K562 (cell line): Measurements from ENCODE around the gene CAPZB. TPM values are rescaled to one million over a fixed set of nuclear protein-coding genes. Genes with fewer than 3 reads are reported as not detected.

Experiments
- ATAC-seq: fragments of 200-7000 bp; cut with Tn5 transposase; 3 replicates; pipeline ENCODE4 v1.9.1; 2020; ENCODE audit warnings: moderate library complexity
- BruUV-seq: library from RNA; stranded (reverse); fragments of 400-500 nt; replicated peaks from 2 replicates; lab custom pipeline; 2021; lab: Mats Ljungman, UMichigan
- CTCF ChIA-PET: fragments of 300-600 bp; formaldehyde crosslinking; extraction: SDS; loops from one replicate; lab custom pipeline; 2021; ENCODE audit warnings: low intra/inter-chr PET ratio; lab: Yijun Ruan, JAX
- POLR2A ChIA-PET: fragments of 300-600, 350-650 bp; sonication (Branson Sonifier 250); formaldehyde crosslinking; extraction: SDS; loops from one replicate; lab custom pipeline; 2021; ENCODE audit warnings: antibody characterized with exemption, inconsistent platforms; lab: Yijun Ruan, JAX
- DNase-seq, 4 experiments: peaks; one replicate each; pipeline versions ENCODE4 v3.0.0 to v3.0.0-alpha.2; 2011 to 2018; ENCODE audit warnings: low spot score in 3 of 4, mixed read lengths in 3 of 4; ENCODE audit errors: extremely low read depth in 1 of 4
- FAIRE-seq: peaks from 2 replicates; lab custom pipeline; 2011; peaks lifted over from hg19 to GRCh38; lab: Jason Lieb, UNC
- H2AFZ ChIP-seq: 2 replicates; pipeline ENCODE4 v1.6.0; 2011; ENCODE audit warnings: low read depth, low read length, control low read depth, inconsistent platforms
- H3K27ac ChIP-seq: fragments of 200-600 bp; 3 replicates; pipeline ENCODE4 v1.8.0; 2011; ENCODE audit warnings: low read depth, mild to moderate bottlenecking, control low read depth, inconsistent platforms, low read length, moderate library complexity, mixed read lengths; ENCODE audit errors: extremely low read depth
- H3K27me3 ChIP-seq, 2 experiments: fragments of 300-600 bp in 1 of 2; 2 replicates in 1 of 2; 3 replicates in 1 of 2; pipeline versions ENCODE4 v1.6.0 to v1.8.0; 2011; ENCODE audit warnings: inconsistent platforms in 2 of 2, low read length in 2 of 2, mild to moderate bottlenecking in 1 of 2, mixed read lengths in 1 of 2, moderate library complexity in 1 of 2; ENCODE audit not compliant: control insufficient read depth in 2 of 2, insufficient read depth in 2 of 2
- H3K36me3 ChIP-seq: fragments of 300-600 bp; 3 replicates; pipeline ENCODE4 v1.8.0; 2011; ENCODE audit warnings: mild to moderate bottlenecking, low read length, inconsistent platforms; ENCODE audit not compliant: control insufficient read depth, insufficient read depth
- H3K4me1 ChIP-seq, 2 experiments: fragments of 200-600 bp in 1 of 2; replicated peaks in 1 of 2; 2 replicates in 1 of 2; 3 replicates in 1 of 2; pipeline versions ENCODE4 v1.5.1 to v1.8.0; 2011; ENCODE audit warnings: inconsistent platforms in 2 of 2, low read length in 2 of 2, mild to moderate bottlenecking in 1 of 2, mixed read lengths in 1 of 2, moderate library complexity in 1 of 2; ENCODE audit not compliant: control insufficient read depth in 2 of 2, insufficient read depth in 2 of 2
- H3K4me2 ChIP-seq: 2 replicates; pipeline ENCODE4 v1.6.1; 2011; ENCODE audit warnings: low read length, control low read depth, inconsistent platforms, mixed read lengths; ENCODE audit not compliant: insufficient read depth
- H3K4me3 ChIP-seq: fragments of 200-600 bp; sonication (generic), shearing (Covaris generic); 2 replicates; pipeline ENCODE4 v1.5.1; 2016; ENCODE audit warnings: control low read depth, inconsistent platforms
- H3K79me2 ChIP-seq: fragments of 200-600 bp; 3 replicates; pipeline ENCODE4 v1.8.0; 2011; ENCODE audit warnings: low read length, inconsistent platforms; ENCODE audit not compliant: control insufficient read depth, insufficient read depth
- H3K9ac ChIP-seq, 2 experiments: 2 replicates each; pipeline versions ENCODE4 v1.6.0 to v1.6.1; 2011; ENCODE audit warnings: low read depth in 2 of 2, low read length in 2 of 2, control low read depth in 1 of 2, inconsistent platforms in 1 of 2, mild to moderate bottlenecking in 1 of 2, mixed read lengths in 1 of 2; ENCODE audit not compliant: insufficient read depth in 1 of 2
- H3K9me1 ChIP-seq: one replicate; pipeline ENCODE4 v1.6.0; 2011; ENCODE audit warnings: inconsistent platforms, mild to moderate bottlenecking, low read length, moderate library complexity; ENCODE audit not compliant: control insufficient read depth, insufficient read depth
- H3K9me3 ChIP-seq: replicated peaks from 2 replicates; pipeline ENCODE4 v1.5.1; 2011; ENCODE audit warnings: low read depth, low read length, inconsistent platforms; ENCODE audit not compliant: control insufficient read depth, insufficient read depth
- H4K20me1 ChIP-seq: replicated peaks from 2 replicates; pipeline ENCODE4 v1.6.1; 2011; ENCODE audit warnings: low read length, inconsistent platforms, mixed read lengths; ENCODE audit not compliant: control insufficient read depth, insufficient read depth
- CEBPG ChIP-seq, 3 experiments: fragments of 200-800 bp in 1 of 3; sonication (Bioruptor generic) in 1 of 3; sonication (generic) in 1 of 3; formaldehyde crosslinking in 1 of 3; IDR thresholded peaks in 2 of 3; conservative IDR thresholded peaks in 1 of 3; 2 replicates each; pipeline versions ENCODE4 v1.6.1 to v1.8.0; 2016 to 2022; ENCODE audit warnings: missing compliant biosample characterization in 2 of 3, missing genetic modification characterization in 2 of 3, mild to moderate bottlenecking in 1 of 3, missing genetic modification reagents in 1 of 3
- CSDE1 ChIP-seq, 2 experiments: fragments of 450-650 bp; IDR thresholded peaks; 2 replicates each; pipeline ENCODE4 v1.6.1; 2016; ENCODE audit warnings: mild to moderate bottlenecking in 1 of 2
- SRSF9 ChIP-seq: fragments of 200-400 bp; formaldehyde crosslinking; IDR thresholded peaks from 2 replicates; pipeline ENCODE4 v1.6.1; 2017; ENCODE audit warnings: low read depth, low read length, borderline replicate concordance
- ZNF316 ChIP-seq: fragments of 450-650 bp; IDR thresholded peaks from 2 replicates; pipeline ENCODE4 v1.6.1; 2016
- ZNF551 ChIP-seq: fragments of 250-450 bp; sonication (Bioruptor Pico); IDR thresholded peaks from 2 replicates; pipeline ENCODE4 v1.5.0; 2021; ENCODE audit warnings: mild to moderate bottlenecking, moderate library complexity
- WGBS: fragments of 100-300 bp; shearing (Covaris generic); methylation state at CpG from one replicate; pipeline ENCODE4 v1.1.6; 2016; ENCODE audit warnings: low coverage, mixed read lengths; ENCODE audit not compliant: insufficient coverage; ENCODE audit errors: missing lambda C conversion rate; 5-methylcytosine and 5-hydroxymethylcytosine counted together
- in situ Hi-C: fragments of 300-500 bp; cut with MboI; formaldehyde crosslinking; loops from 4 replicates; pipeline ENCODE4 v1.15.0; 2018; ENCODE audit warnings: inconsistent platforms, mixed read lengths
- intact Hi-C: fragments of 100-400 bp; cut with micrococcal nuclease; formaldehyde crosslinking; loops from 2 replicates; pipeline ENCODE4 v1.14.2; 2022
- polyA plus RNA-seq, 8 experiments: library from polyadenylated mRNA; depleted of rRNA in 4 of 8; stranded (reverse) in 5 of 8; unstranded in 3 of 8; fragments of >200 nt; fragmentation: Nextera tagmentation in 2 of 8; fragmentation: Illumina TruSeq in 1 of 8; extraction: Ambion mirVana in 2 of 8; extraction: Trizol in 1 of 8; gene quantifications; 2 replicates each; pipeline versions ENCODE4 v1.2.1 to v1.2.3, GENCODE V29; 2011 to 2014; ENCODE audit warnings: inconsistent platforms in 1 of 8, missing spikeins in 1 of 8
- total RNA-seq, 7 experiments: library from RNA; depleted of rRNA in 6 of 7; stranded (reverse); fragments of >200 nt in 6 of 7; fragmentation: Illumina TruSeq in 2 of 7; extraction: Trizol in 2 of 7; gene quantifications; 2 replicates each; pipeline versions ENCODE4 v1.2.1 to v1.2.3, GENCODE V29; 2011 to 2021; ENCODE audit warnings: low replicate concordance in 1 of 7
- TF ChIP-seq, protein P1 (sequence below): fragments of 250-450 bp; sonication (Bioruptor Pico); IDR thresholded peaks from 2 replicates; pipeline ENCODE4 v1.5.0; 2021

The CAPZB gene
- total and polyA plus RNA-seq, 9 of the 15 experiments (the other 6 are each of a cell fraction or from before 2014, with no cell fraction given): 57.6 to 297 (median 125) TPM

DNA sequence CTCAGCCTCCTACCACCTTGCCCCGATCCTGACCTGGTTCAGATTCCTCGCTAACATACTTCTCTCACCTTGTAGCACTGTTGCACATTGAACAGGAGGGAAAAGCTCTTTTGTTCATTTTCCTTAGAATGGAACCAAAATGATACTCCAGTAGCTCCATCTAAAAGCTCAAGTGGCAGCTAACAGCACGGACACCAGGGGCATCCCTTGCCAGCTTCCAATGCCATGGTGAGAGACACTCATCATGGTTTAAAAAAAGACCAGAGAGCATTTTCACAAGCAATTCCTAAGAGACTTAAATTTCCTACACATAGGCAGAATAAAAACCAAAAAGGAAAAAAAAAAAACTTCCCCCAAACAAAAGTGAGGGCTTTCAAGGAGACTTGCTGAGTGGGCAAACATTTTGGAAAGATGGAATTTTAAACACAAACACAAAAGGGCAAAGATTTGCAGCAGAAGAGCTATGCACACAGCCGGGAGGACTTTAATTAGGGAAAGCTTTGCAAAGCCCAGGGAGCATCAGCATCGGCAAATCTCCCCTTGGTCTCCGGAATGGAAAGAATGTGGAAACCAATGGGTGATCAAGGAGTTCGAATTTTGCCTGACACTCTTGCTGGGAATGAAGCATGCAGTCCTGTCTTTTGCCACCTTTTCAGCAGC is 84.3 kb downstream of the CAPZB start:
- 88% methylated on average over 7 of the region's 7 CpGs for WGBS
- Histone ChIP-seq H3K9ac (no peak overlapping the region), H3K9me3 (no peaks in the 10 kb centered on the region), H3K9me1 (peaks cover 3% of the 10 kb centered on the region), H4K20me1 (peaks cover 39% of the 10 kb centered on the region), H3K4me2 (no peak overlapping the region), H3K27ac (no peak overlapping the region), H3K79me2 (peaks cover 21% of the 10 kb centered on the region; the same call in 2 of the 3 replicates), H3K4me3 (no peak overlapping the region), H3K4me1 (peaks cover 6 to 16% of the 10 kb centered on the region in 2 experiments; a peak in 4 of 5 replicates), H3K27me3 (no peaks in the 10 kb centered on the region), H3K36me3 (no peaks in the 10 kb centered on the region)
- FAIRE-seq (no peak), DNase-seq (no peak)
- no TSS peak for BruUV-seq
- POLR2A ChIA-PET: interaction anchor here (0.7 to 1.5 kb wide), 2 partner anchors 10 to 204 kb away, joined by 4 read pairs; no protein-coding TSS in a partner anchor
- CTCF ChIA-PET: no interaction called here
- intact Hi-C loops: no loop called here
- TF ChIP-seq CSDE1 (IDR thresholded peaks at IDR 0.05): no peak
- peak; percentile 55 for TF ChIP-seq ZNF316
- TF ChIP-seq ZNF551 (CRISPR knock-in tag): no peak
- no peak for TF ChIP-seq CEBPG (CRISPR knock-in tag; IDR thresholded peaks at IDR 0.05)
- no peak for TF ChIP-seq CEBPG (tag; conservative IDR thresholded peaks at IDR 0.05 in 1 of 2, IDR thresholded peaks at IDR 0.05 in 1 of 2)
- TF ChIP-seq SRSF9: no peak
- TF ChIP-seq, protein P1, sequence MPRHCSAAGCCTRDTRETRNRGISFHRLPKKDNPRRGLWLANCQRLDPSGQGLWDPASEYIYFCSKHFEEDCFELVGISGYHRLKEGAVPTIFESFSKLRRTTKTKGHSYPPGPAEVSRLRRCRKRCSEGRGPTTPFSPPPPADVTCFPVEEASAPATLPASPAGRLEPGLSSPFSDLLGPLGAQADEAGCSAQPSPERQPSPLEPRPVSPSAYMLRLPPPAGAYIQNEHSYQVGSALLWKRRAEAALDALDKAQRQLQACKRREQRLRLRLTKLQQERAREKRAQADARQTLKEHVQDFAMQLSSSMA (CRISPR knock-in tag): no peak
- TF ChIP-seq, all 486 proteins: peak for 1
- in situ Hi-C loops: no loop called here
- no peak overlapping the region for H2AFZ ChIP-seq
- ATAC-seq: no peak
